Measurements from ENCODE around the gene RGS7BP.

Gene RGS7BP

GRCh38 chr5:64497386-64497785 lies 8.4 kb upstream of the RGS7BP start:
- DNase-seq (ENCODE audit: insufficient read length, low spot score) (no peak), FAIRE-seq (no peak)

GRCh38 chr5:64502196-64502595 lies 3.6 kb upstream of the RGS7BP start:
- DNase-seq (ENCODE audit: insufficient read length, low spot score) (no peak), FAIRE-seq (no peak)
- no peak for TF ChIP-seq CTCF (IDR thresholded peaks at IDR 0.05; ENCODE audit: insufficient read depth, missing control alignments)

More at GRCh38 chr5:64497386-64497785, 8.4 kb upstream of the RGS7BP start:
- no peak for TF ChIP-seq CTCF (IDR thresholded peaks at IDR 0.05; ENCODE audit: insufficient read depth, missing control alignments)

- DNase-seq (ENCODE audit: insufficient read length, low spot score): no peak
- TF ChIP-seq CTCF (IDR thresholded peaks at IDR 0.05; ENCODE audit: insufficient read depth, missing control alignments): no peak
- FAIRE-seq: no peak
Observed at GRCh38 chr5:64506567-64507263, 900 bp downstream of the RGS7BP start.

GRCh38 chr5:64507264-64507605 lies 1.4 kb downstream of the RGS7BP start:
- FAIRE-seq: no peak
- no peak for DNase-seq (ENCODE audit: insufficient read length, low spot score)
- no peak for TF ChIP-seq CTCF (IDR thresholded peaks at IDR 0.05; ENCODE audit: insufficient read depth, missing control alignments)

GRCh38 chr5:64509828-64510227 lies 4.0 kb downstream of the RGS7BP start:
- DNase-seq (ENCODE audit: insufficient read length, low spot score): no peak
- no peak for TF ChIP-seq CTCF (IDR thresholded peaks at IDR 0.05; ENCODE audit: insufficient read depth, missing control alignments)
- FAIRE-seq: no peak

GRCh38 chr5:64513492-64513891 lies 7.7 kb downstream of the RGS7BP start:
- FAIRE-seq (no peak), DNase-seq (ENCODE audit: insufficient read length, low spot score) (no peak)
- no peak for TF ChIP-seq CTCF (IDR thresholded peaks at IDR 0.05; ENCODE audit: insufficient read depth, missing control alignments)

- TF ChIP-seq CTCF (IDR thresholded peaks at IDR 0.05; ENCODE audit: insufficient read depth, missing control alignments): no peak
- no peak for FAIRE-seq
- DNase-seq (ENCODE audit: insufficient read length, low spot score): no peak
Observed at GRCh38 chr5:64514612-64515011, 8.8 kb downstream of the RGS7BP start.
